HG03521 (cell line): ENCODE results near the gene FHAD1.

ENCODE experiments used
- ATAC-seq: cut with Tn5 transposase; IDR thresholded peaks from one replicate; pipeline ENCODE4 v1.9.1; 2021; ENCODE audit warnings: mild to moderate bottlenecking, moderate library complexity; ENCODE audit not compliant: unreplicated experiment

FHAD1 gene

DNA sequence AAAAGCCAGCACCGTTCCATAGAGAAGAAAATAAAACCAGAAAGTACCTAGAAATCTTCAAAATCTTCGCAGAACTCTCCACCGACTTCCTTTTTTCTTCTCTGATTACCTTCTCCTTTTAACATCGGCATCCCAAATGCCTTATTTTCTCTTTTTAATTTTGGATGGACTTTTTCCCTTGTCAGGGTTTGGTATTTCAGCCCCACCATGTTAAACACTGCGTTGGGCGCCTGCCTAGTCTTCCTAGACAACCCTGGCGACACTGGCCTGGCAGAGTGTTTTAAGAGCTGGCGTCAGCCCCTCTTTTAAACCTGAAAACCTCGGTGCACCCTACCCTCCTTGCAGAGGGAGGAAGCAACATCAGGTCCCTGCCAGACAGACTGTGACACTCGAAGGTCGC lies 96.7 kb downstream of the FHAD1 start:
- ATAC-seq = no peak

DNA sequence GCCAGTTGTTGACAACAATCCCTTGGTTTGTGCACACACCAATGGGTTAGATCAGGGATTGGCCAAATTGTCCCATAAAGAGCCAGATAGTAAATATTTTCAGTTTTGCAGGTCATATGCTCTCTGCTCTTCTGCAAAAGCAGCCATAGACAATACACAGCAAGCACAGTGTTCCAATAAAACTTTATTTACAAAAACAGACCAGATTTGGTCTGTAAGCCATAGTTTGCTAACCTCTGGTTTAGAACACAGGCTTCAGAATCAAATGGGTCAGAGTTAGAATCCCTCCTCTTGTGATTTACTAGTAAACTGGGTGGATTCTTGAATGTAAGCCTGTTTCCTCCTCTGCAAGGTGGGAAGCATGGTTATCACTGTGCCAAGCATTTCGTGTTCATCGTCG lies 97.4 kb downstream of the FHAD1 start:
- ATAC-seq = no peak

DNA sequence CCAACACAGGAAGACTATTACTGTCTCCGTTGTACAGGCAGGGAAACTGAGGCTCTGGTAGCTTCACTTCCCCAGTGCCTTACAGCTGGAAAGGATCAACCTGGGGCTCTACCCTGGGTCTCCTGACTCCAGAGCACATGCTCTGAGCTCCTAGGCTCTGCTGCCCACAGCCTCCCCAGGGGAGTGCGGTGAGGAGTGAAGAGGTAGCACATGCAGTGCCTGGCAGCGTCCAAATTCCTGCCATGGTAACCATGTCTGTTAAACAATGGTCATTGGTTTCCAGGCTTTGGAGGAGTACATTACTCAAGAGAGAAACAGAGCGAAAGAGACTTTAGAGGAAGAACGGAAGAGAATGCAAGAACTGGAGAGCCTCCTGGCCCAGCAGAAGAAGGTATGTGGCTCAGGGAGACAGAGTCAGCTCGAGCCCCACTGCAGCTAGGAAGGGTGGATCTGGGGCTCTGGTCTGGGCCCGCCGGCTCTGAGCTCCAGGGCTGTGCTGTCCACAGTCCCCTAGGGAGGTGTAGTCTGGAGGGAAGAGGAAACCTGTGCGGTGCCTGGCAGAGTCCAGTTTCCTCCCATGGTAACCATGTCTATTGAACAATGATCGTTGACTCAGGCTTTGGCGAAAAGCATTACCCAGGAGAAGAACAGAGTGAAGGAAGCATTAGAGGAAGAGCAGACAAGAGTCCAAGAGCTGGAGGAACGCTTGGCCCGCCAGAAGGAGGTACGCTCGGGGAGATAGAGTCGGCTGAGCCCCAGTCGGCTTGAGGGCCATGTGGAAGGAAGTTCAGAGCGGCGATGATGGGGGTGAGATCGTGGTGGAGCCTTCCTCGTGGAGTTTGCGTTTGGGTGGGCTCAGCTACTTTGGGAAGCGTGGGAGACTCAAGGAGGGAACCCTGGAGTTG lies 98.0 kb downstream of the FHAD1 start:
- ATAC-seq = no peak

DNA sequence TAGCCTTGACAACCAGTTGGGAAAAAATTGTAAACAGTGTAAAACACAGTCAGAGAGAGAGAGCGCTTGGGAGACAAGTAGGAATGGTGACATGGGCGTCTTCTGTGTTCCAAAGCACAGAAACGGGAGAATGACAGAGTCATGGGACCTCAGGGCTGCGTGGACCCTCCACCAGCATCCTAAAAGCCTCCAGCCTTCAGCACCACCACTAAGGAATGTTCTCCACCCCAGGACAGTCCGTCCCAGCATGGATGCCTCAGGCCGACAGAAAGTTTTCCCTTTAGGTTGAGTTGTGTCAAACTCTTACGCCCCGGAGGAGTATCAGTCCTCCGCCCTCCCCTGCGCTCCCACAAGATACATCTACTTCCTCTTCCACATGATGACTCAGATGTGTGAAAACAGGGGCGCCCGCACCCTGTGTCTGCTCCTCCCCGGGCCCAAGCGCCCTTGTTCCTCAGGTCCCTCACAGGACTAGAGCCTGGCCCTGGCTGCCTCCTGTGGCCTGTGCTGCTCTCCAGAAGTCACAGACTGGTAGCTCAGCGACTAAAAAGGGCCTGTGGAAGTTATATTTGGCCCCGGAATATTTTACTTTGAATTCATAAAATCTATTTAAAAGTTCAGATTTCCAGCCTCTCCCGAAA lies 98.8 kb downstream of the FHAD1 start:
- no peak for ATAC-seq

DNA sequence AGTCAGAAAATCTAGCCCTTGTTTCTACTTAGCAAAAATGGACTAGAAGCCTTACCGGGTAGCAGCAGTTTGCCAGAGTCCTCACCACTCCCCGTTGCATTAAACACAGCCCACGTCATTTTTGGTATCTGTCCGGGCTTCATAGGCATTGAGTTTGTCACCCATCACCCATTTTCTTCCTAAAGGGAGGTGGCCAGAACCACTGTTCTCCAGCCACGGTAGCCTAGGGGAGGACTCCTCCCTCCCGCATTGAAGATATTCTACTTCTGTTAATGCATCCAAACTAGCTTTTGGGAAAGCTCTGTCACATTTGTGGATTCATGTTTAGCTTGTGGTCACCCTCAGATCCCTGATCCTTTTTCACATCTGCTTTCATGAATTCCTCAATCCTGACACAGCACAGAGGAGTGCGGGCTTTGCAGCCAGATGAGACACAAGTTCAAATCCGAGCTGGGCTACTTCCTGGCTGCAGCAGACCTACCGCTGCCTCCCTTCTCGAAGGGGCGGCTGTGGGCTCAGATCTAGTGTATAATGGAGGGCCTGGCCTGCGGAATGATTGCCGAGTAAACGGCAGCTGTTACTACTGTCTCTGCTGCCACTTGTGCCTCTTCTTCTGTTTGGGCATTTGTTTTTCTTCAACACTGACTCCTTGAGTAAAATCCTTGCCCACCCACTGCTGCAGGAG lies 99.5 kb downstream of the FHAD1 start:
- no peak for ATAC-seq

DNA sequence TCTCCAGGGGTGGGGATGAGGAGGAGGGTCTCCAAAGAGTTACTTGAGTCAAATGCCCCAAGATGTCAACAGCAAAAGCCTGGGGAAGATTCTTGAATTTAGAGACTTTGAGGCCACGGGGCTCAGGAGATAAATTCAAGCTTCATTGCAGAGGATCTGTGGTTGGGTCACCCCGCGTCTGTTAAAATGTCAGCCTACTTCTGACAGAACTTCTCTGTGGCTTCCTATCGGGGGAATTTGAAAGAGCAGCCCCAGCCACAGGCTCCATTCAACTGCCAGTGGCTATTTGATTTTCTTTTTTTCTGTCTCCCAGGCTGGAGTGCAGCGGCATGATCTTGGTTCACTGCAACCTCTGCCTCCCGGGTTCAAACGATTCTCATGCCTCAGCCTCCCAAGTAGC lies 100.2 kb downstream of the FHAD1 start:
- ATAC-seq = no peak

DNA sequence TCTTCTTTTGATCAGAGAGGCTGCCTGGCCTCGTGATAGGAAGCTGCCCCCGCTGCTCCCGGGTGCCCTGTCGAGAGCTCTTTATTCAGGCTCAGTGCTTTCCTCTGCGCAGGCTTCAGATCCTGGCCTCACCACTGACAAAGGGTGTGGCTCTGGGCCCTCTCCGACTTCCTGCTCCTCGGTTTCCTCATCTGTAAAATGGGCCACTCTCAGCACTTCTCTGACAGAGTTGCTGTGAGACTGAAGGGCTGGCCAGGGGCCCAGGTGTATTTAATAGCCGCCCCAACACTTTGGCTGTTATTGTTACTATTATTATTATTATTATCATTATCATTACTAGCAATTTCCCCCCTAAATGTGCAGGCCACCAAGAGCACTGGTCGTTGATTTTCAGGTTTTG lies 101.6 kb downstream of the FHAD1 start:
- ATAC-seq = no peak

DNA sequence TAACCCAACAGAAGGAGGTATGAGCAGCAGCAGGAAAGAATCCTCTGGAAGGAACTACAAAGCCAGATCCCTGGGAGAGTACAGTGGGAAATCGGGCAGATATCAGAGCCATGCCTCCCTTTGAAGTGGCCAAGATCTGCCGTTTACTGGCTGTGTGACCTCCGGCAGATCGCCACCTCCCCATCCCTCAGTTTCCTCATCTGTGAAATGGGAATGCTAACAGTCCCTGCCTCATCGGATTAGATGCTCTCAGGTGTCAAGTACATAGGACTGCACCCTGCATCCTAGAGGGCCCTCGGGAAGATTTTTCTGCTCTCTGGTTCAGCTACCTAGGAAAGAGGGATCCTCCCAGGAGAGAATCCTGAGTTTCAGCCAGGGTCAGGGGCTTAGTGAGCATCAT lies 102.1 kb downstream of the FHAD1 start:
- no peak for ATAC-seq

DNA sequence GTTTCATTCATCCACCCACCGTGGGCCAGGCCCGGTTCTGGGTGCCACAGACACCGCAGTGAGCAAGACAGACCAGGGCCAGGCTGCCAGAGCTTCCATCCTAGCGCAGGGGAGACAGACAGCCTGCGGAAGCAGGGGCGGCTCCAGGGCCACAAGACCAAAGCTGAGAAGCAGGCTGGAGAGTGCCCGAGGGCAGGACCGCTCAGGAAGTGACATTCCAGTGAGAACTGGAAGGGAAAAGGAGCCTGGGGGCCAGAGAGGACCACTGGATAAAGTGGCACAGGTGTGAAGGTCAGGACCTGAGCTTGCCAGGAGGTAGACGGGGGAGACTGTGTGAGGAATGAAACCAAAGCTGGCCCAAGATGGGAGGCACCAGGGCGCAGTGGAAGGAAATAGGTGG lies 103.1 kb downstream of the FHAD1 start:
- no peak for ATAC-seq

DNA sequence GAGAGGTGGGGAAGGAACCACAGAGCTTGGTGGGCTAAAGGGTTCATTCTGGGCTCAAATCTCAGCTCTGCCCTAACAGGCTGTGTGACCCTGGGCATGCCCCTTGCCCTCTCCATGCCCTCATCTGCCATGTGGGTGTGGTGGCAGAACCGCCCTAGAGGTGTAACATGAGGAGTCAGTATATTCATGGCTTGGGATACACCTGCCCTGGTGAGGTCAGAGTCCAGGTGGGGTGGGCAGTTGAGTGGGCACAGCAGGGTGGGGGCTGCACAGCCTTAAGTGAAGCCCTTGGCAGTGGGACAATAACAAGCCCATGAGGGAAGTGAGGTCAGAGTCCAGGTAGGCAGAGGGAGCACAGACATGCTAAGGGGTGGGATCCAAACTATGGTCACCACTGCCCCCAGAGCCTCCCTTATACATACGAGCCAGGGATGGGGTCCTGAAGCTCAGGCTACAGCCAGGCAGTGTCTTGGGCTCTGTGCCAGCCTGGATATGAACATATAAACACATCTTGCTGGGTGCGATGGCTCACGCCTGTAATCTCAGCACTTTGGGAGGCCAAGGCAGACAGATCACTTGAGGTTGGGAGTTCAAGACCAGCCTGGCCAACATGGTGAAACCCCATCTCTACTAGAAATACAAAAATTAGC lies 103.7 kb downstream of the FHAD1 start:
- no peak for ATAC-seq

DNA sequence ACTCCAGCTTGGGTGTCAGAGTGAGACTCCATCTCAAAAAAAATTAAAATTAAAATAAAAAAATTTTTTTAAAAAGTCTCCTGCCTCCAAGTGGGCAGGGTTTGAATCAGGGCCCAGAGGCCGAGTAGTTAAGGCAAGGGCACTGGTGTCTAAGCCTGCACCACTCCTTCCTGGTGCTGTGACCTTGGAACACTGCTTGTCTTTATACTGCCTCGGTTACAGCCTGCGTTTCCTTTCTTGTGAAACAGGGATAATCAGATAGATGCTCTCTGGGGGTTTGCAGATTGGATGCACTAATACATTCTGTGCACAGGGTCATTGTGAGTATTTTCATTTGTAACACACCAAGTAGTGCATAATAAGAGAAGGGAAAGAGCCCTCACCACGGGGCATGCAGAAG lies 104.3 kb downstream of the FHAD1 start:
- no peak for ATAC-seq

DNA sequence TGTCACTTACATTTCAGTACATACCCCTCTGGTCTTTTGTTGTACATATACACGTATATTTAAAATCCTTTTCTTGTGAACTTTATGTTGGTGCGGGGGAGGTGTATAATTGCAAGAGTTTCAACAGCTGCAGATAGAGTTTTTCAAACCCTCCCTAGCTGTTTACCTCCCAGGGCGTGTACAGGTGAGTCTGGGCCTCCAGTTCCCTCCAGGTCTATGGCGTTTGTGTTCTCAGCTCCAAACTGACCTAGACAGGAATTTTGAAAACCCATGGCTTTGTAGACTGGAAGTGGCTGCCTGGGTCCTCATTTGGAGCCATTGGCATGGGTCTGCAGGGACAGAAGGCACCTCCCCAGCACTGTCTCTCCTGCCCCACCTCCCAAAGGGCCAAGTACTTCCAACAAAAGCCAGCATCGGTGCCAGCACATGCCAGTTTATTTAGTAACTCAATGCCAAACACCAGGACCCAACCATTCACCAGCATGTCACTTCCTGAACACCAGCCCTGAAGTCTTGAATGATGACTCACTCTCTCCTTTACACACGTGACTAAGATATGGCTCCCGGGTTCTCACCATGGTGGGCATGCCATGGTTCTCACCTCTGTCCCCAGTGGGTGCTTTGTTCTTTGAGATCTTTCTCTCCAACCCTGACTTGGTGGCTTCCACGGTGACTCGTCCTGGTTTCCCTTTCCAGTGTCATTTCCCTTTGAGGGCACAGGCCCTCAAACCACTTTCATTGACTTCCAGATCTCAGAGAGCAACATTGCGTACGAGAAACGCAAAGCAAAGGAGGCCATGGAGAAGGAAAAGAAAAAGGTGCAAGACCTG lies 105.3 kb downstream of the FHAD1 start:
- ATAC-seq = no peak

DNA sequence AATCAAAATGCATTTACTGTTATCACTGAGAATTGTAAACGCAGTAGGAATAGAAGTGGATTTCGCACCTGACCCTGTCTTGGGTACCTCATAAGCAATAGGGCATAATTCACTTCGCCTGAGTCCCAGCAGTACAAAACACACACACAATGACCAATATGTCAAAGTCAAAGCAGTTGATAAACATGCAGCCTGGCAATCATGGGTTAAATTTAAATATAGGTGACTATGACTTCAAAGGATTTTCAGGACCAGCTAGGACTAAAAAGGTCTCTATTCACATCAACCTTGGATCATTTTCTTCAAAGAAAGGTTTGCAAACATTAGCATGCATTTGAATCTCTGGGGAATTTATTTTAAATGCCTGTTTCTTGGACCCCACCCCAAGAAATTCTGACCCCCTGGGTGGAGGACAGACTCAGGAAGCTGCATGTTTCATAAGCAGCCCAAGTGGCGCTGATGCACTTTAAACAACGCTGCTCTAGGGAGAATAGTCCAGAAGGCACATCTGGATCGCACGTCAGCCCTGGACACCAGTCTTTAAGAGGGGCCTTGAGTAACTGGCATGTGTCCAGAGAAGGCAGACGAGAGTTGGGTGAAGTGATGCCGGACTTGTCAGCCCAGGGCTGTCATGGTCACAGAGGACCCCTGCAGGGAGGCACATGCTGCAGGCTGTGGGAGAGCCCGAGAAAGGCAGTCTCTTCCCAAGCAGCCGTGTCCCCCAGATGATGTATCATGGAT lies 107.0 kb downstream of the FHAD1 start:
- no peak for ATAC-seq

DNA sequence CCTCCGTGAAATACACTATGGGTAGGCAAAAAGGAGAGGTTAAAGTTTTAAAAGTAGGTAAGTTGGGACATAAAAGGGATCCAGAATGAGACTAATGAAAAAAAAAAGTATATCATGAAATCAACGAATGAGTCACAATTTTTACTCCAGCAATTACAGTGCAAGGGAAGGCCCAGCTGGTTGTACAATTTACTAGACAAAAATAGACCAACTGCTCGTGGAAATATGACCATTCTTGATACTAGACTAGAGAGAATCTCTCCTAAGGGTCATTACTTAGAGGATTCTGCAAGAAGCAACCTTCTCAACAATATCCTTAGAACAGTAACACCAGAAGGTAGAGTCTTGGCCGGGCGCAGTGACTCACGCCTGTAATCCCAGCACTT lies 107.5 kb downstream of the FHAD1 start:
- no peak for ATAC-seq

DNA sequence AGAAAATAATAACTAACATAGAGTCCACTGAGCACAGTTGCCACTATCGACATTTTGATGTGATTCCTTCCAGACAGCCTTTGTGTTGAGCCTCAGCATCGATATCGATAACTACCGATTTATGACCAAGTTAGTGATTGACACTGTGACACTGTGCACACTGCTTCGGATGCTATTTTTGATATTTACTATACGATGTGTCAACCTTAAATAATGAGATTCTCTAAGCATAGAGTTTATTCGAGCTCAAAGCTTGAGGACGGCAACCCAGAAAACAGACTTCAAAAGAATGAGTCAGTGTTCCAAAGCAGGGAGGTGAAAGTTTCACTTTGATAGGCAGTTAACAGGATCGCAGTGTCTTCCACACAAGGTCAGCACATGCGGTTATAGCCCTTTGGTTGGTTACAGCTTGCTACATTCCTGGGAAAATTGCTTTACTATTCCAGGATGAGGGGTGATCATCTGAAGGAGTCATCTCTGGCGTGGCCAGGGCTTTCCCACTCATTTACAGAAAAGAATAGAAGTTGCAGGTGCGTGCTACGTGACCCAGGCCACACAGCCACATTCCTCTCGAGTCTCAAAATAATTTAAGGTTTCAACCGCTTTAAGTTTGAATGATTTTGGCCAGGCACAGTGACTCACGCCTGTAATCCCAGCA lies 109.1 kb downstream of the FHAD1 start:
- no peak for ATAC-seq

DNA sequence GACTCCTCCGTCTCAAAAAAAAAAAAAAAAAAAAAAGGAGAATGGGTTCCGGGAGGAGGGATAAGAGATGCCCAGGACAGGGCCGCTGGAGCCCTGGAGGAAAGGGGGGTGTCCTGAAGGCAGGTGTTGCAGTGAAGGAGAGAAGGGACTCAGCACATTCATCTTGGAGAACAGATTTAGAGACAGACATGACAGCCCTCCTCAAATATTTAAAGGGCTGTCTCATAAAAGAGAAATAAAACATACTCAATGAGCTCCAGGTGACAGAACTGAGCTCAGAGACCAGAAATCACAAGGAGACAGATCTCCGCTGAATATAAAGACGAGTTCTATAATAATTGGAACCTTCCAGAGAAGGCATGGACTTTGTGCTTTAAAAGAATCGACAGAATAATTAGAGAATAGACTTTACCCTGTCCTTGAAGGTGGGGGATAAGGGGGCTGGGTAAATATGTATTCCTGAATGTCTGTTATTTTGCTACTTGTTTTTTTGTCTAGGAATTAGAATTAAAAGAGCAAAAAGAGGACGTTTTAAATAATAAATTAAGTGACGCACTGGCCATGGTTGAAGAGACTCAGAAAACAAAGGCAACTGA lies 110.7 kb downstream of the FHAD1 start:
- no peak for ATAC-seq

DNA sequence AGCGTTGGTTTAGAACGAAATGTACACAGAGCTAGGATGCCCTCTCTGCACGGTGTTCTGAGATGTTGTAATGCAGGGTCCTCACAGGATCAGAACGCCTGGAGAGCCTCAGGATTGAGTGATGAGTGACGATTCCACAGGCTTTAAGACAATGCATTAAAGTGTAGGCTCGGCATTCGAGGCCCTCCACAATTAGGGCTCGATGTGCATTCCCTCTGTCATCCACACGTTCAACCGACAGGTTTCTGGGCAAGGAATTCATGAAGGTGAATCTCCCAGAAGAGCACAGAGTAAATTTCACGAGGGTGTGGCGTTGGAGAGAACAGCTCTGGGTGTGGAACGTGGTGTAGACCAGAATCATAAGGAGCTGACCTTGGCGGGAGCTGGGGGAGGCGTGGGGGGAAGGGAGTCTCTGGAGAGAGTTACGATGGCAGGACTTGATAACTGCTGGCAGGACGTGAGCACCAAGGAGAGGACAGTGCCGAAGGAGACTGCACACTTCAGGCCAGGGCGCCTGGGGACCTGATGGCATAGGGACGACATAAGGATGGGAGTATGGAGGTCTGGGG lies 111.6 kb downstream of the FHAD1 start:
- ATAC-seq = no peak

DNA sequence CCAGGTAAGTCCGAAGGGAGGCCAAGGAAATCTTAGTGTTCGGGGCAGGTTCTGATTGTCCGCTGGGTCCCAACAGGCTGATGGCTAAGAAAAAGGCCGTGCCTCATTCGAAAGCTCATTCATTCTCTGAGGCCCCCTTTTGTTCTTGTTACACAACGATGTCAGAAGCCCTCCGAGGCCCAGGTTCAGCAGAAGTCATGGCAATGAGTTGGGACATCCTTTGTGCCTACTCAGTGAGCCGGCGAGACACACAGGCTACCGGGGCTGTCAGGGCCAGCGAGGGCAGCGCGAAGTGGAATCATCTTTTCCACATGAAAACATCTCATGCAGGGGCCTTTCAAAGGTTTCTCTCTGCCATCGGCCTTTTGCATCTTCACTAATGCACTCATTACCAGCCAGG lies 113.7 kb downstream of the FHAD1 start:
- no peak for ATAC-seq
